ENCODE data around the gene POGLUT3. TPM values are rescaled to one million over a fixed set of nuclear protein-coding genes. Genes with fewer than 3 reads are reported as not detected.

POGLUT3 gene
- total RNA-seq, 1 experiment from 2014 or later, result 13.1 TPM

GRCh38 chr11:108500169-108500568, 2.0 kb upstream of the POGLUT3 start:
- Mint-ChIP-seq H3K4me1 (peaks cover 11 to 16% of the 10 kb centered on the region in 2 experiments), H3K27me3 (ENCODE audit: low read depth) (peaks cover 8% of the 10 kb centered on the region), H3K9me3 (no peaks in the 10 kb centered on the region; a peak in 1 of 5 replicates), H3K36me3 (ENCODE audit: insufficient read depth in 1 of 3, low read depth in 3 of 3) (no peaks in the 10 kb centered on the region), H3K27ac (no peak overlapping the region), H3K4me3 (no peak overlapping the region)
- TF ChIP-seq CTCF (conservative IDR thresholded peaks at IDR 0.05), result no peak
- no peaks in the 10 kb centered on the region; the same call in none of the 2 replicates for H3K4me1 ChIP-seq (ENCODE audit: insufficient read depth, low read length)
- no peaks in the 10 kb centered on the region for H3K9me3 ChIP-seq (ENCODE audit: control insufficient read depth, low read depth, low read length)
- H4K8ac ChIP-seq (replicated peaks; ENCODE audit: insufficient read length, low read depth, low read length), result no peak overlapping the region
- no peak overlapping the region for H3K27ac ChIP-seq (ENCODE audit: insufficient read length, low read depth, low read length)
- H2BK20ac ChIP-seq (ENCODE audit: low read depth, low read length, poor library complexity, severe bottlenecking), result no peak overlapping the region
- no peak overlapping the region for H3T11ph ChIP-seq (ENCODE audit: low read length)
- H2AFZ ChIP-seq (ENCODE audit: low read length), result no peak overlapping the region
- H2BK12ac ChIP-seq (ENCODE audit: insufficient read length, low read depth, low read length), result no peak overlapping the region
- no peak overlapping the region for H4K5ac ChIP-seq (ENCODE audit: insufficient read length, low read depth, low read length)
- H2AK5ac ChIP-seq (ENCODE audit: insufficient read length, low read length), result no peak overlapping the region
- H3K18ac ChIP-seq (ENCODE audit: insufficient read length, low read depth, low read length), result no peak overlapping the region
- H3K23ac ChIP-seq (ENCODE audit: insufficient read length, low read depth, low read length), result no peak overlapping the region
- H3K14ac ChIP-seq (ENCODE audit: insufficient read depth, low read length), result no peak overlapping the region
- H3K79me1 ChIP-seq (ENCODE audit: insufficient read depth, low read depth, low read length, poor library complexity, severe bottlenecking), result no peaks in the 10 kb centered on the region
- H4K91ac ChIP-seq (ENCODE audit: insufficient read length, low read depth, low read length), result no peak overlapping the region
- H3K4ac ChIP-seq (ENCODE audit: low read depth, low read length), result no peak overlapping the region
- H3K4me2 ChIP-seq (ENCODE audit: insufficient read depth, insufficient read length, low read length), result no peak overlapping the region
- no peak overlapping the region for H2BK5ac ChIP-seq (ENCODE audit: insufficient read length, low read length)
- H4K20me1 ChIP-seq (ENCODE audit: control insufficient read depth, insufficient read depth, insufficient read length), result no peaks in the 10 kb centered on the region
- H2BK15ac ChIP-seq (ENCODE audit: low read depth, low read length), result no peak overlapping the region
- no peaks in the 10 kb centered on the region for H3K79me2 ChIP-seq (ENCODE audit: insufficient read depth, low read length)
- H3K9ac ChIP-seq (ENCODE audit: extremely low read depth, insufficient read length, low read length), result no peak overlapping the region
- H3K56ac ChIP-seq (ENCODE audit: insufficient read length, low read depth, low read length), result no peak overlapping the region
- peaks cover 14% of the 10 kb centered on the region for H3K23me2 ChIP-seq (ENCODE audit: insufficient read length, low read depth, low read length, poor library complexity, severe bottlenecking)
- no peak for DNase-seq
- no peaks in the 10 kb centered on the region for H3K27me3 ChIP-seq (ENCODE audit: insufficient read depth, low read length)
- no peak overlapping the region for H2BK120ac ChIP-seq (ENCODE audit: low read depth, low read length, poor library complexity, severe bottlenecking)
- no CpG with 5 or more reads among the region's 4 CpGs for WGBS (ENCODE audit: extremely low coverage, insufficient read length, low lambda C conversion rate)

Measured in H9 (cell line).